Left lung (tissue), 10 donors: ENCODE results near the gene ATP9A. TPM values are rescaled to one million over a fixed set of nuclear protein-coding genes. Genes with fewer than 3 reads are reported as not detected.

Experiments
- ATAC-seq: fragments of 200-7000 bp; cut with Tn5 transposase; one replicate; pipeline ENCODE4 v1.9.1; 2020; ENCODE audit warnings: moderate library complexity
- DNase-seq, 4 donors: peaks; one replicate each; pipeline ENCODE4 v3.0.0-alpha.2; 2013 to 2020
- H3K27ac ChIP-seq, 2 donors: fragments of 200-600 bp; sonication (generic) in 1 of 2; one replicate each; pipeline versions ENCODE4 v1.5.0 to v1.8.0; 2020 to 2021
- H3K27me3 ChIP-seq, 2 donors: fragments of 200-600 bp; sonication (generic) in 1 of 2; one replicate each; pipeline versions ENCODE4 v1.5.0 to v1.8.0; 2020 to 2021
- H3K36me3 ChIP-seq, 2 donors: fragments of 200-600 bp; sonication (generic) in 1 of 2; one replicate each; pipeline versions ENCODE4 v1.5.0 to v1.8.0; 2020 to 2021
- H3K4me1 ChIP-seq, 2 donors: fragments of 200-600 bp; one replicate each; pipeline ENCODE4 v1.8.0; 2021
- H3K4me3 ChIP-seq, 2 donors: fragments of 200-600 bp; sonication (generic) in 1 of 2; one replicate each; pipeline versions ENCODE4 v1.5.0 to v1.8.0; 2020 to 2021; ENCODE audit warnings: mild to moderate bottlenecking in 1 of 2
- H3K9me3 ChIP-seq, 2 donors: fragments of 200-600 bp; sonication (generic) in 1 of 2; one replicate each; pipeline versions ENCODE4 v1.5.0 to v1.8.0; 2020 to 2021
- CTCF ChIP-seq, 2 donors: fragments of 200-600 bp; sonication (generic) in 1 of 2; IDR thresholded peaks; one replicate each; pipeline versions ENCODE4 v1.5.0 to v1.8.0; 2021; ENCODE audit warnings: antibody characterized with exemption in 2 of 2
- intact Hi-C, 2 donors: fragments of 100-400 bp; cut with DNase I; formaldehyde crosslinking; loops; one replicate each; pipeline versions ENCODE4 v1.11.2 to v1.14.2; 2022
- polyA plus RNA-seq, 6 donors: library from polyadenylated mRNA; unstranded; fragments of 120-200 nt; gene quantifications; one replicate each; pipeline ENCODE4 v1.2.1, GENCODE V29; 2013; ENCODE audit not compliant: insufficient read length in 6 of 6
- total RNA-seq, 2 donors: library from RNA; stranded (reverse); fragmentation: NEBNext Ultra II Directional; extraction: Animal tissue kit (Norgen Biotek cat#: 25700); gene quantifications; one replicate each; pipeline ENCODE4 v1.2.1, GENCODE V29; 2021
- donor health status: DM: no; HTN: yes; CAD: no.
- donor health status: DM: no; HTN: no; CAD: no.

Gene ATP9A
- total and polyA plus RNA-seq, 8 donors = 15.3 to 59.7 (median 50.4) TPM

GRCh38 chr20:51614687-51615086 is 153.5 kb downstream of the ATP9A start:
- Histone ChIP-seq H3K9me3 (no peaks in the 10 kb centered on the region), H3K4me3 (no peak overlapping the region), H3K27ac (no peak overlapping the region), H3K36me3 (peaks cover 0 to 7% of the 10 kb centered on the region in 2 donors), H3K4me1 (no peaks in the 10 kb centered on the region), H3K27me3 (no peaks in the 10 kb centered on the region)
- intact Hi-C loops = no loop called here
- no peak for ATAC-seq
- no peak for TF ChIP-seq CTCF (IDR thresholded peaks at IDR 0.05)
- DNase-seq = no peak

- intact Hi-C loops = no loop called here
- Histone ChIP-seq H3K27me3 (no peaks in the 10 kb centered on the region), H3K9me3 (no peaks in the 10 kb centered on the region), H3K36me3 (peaks cover 0 to 4% of the 10 kb centered on the region in 2 donors), H3K27ac (no peak overlapping the region), H3K4me3 (no peak overlapping the region), H3K4me1 (no peaks in the 10 kb centered on the region)
- ATAC-seq = no peak
- no peak for DNase-seq
- TF ChIP-seq CTCF (IDR thresholded peaks at IDR 0.05) = no peak
These were observed 154.6 kb downstream of the ATP9A start for GRCh38 chr20:51613580-51613979.

- intact Hi-C loops = no loop called here
- Histone ChIP-seq H3K27ac (no peak overlapping the region), H3K4me1 (no peaks in the 10 kb centered on the region), H3K36me3 (peaks cover 0 to 4% of the 10 kb centered on the region in 2 donors), H3K27me3 (no peaks in the 10 kb centered on the region), H3K4me3 (no peak overlapping the region), H3K9me3 (no peaks in the 10 kb centered on the region)
- no peak for TF ChIP-seq CTCF (IDR thresholded peaks at IDR 0.05)
- no peak for DNase-seq
- no peak for ATAC-seq
These were observed 155.3 kb downstream of the ATP9A start for GRCh38 chr20:51612896-51613295.

- ATAC-seq = no peak
- intact Hi-C loops = no loop called here
- no peak overlapping the region for H3K4me3 ChIP-seq
- H3K27me3 ChIP-seq = no peaks in the 10 kb centered on the region
- no peak for DNase-seq
- H3K36me3 ChIP-seq = peaks cover 0 to 10% of the 10 kb centered on the region in 2 donors
- no peaks in the 10 kb centered on the region for H3K9me3 ChIP-seq
- H3K4me1 ChIP-seq = no peaks in the 10 kb centered on the region
- no peak overlapping the region for H3K27ac ChIP-seq
- no peak for TF ChIP-seq CTCF (IDR thresholded peaks at IDR 0.05)
These were observed 156.6 kb downstream of the ATP9A start for GRCh38 chr20:51611625-51611890.

- Histone ChIP-seq H3K27ac (no peak overlapping the region), H3K9me3 (no peaks in the 10 kb centered on the region), H3K27me3 (no peaks in the 10 kb centered on the region), H3K4me1 (no peaks in the 10 kb centered on the region), H3K4me3 (no peak overlapping the region), H3K36me3 (peaks cover 0 to 10% of the 10 kb centered on the region in 2 donors)
- ATAC-seq (no peak), DNase-seq (no peak)
- no peak for TF ChIP-seq CTCF (IDR thresholded peaks at IDR 0.05)
- intact Hi-C loops = no loop called here
These were observed 157.2 kb downstream of the ATP9A start for GRCh38 chr20:51610761-51611624.
